ENCODE measurements around the gene PARD3B.

DNA sequence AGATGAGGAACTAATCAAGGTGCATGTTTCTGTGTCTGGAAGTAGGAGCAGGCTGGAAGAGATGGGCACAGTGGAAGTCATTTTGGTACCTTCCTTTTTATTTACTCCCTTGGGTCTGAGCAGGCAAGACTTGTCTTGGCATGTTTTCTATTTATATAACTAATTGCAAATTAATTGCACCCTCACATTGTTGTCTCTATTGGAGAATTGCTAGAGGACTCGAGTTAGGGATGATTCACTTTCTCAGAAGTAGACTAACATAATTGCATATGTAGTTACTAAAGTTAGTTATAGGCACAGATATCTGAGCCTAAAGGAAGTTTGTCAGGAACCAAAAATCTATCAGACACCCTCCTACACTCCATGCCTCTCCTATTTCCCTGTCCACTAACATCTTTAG is 1044.2 kb downstream of the PARD3B start:
- TF ChIP-seq CTCF (conservative IDR thresholded peaks at IDR 0.05; ENCODE audit: low read depth, low read length) (no peak), CEBPB (IDR thresholded peaks at IDR 0.05; ENCODE audit: low read depth, low read length) (no peak), FOS (IDR thresholded peaks at IDR 0.05; ENCODE audit: low read depth, low read length) (no peak), MAFK (IDR thresholded peaks at IDR 0.05; ENCODE audit: low read depth, low read length) (no peak), ELK1 (IDR thresholded peaks at IDR 0.05; ENCODE audit: borderline replicate concordance, low read depth, low read length) (no peak), POLR2A (IDR thresholded peaks at IDR 0.05; ENCODE audit: low read depth, low read length) (no peak), RAD21 (IDR thresholded peaks at IDR 0.05; ENCODE audit: low read length) (no peak), MXI1 (IDR thresholded peaks at IDR 0.05; ENCODE audit: borderline replicate concordance, low read depth, low read length) (no peak), BHLHE40 (IDR thresholded peaks at IDR 0.05; ENCODE audit: low read depth, low read length) (no peak), SMC3 (IDR thresholded peaks at IDR 0.05; ENCODE audit: low read depth, low read length) (no peak), RFX5 (IDR thresholded peaks at IDR 0.05; ENCODE audit: low read depth, low read length) (no peak)
- TF ChIP-seq, protein P1, sequence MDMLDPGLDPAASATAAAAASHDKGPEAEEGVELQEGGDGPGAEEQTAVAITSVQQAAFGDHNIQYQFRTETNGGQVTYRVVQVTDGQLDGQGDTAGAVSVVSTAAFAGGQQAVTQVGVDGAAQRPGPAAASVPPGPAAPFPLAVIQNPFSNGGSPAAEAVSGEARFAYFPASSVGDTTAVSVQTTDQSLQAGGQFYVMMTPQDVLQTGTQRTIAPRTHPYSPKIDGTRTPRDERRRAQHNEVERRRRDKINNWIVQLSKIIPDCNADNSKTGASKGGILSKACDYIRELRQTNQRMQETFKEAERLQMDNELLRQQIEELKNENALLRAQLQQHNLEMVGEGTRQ (IDR thresholded peaks at IDR 0.05; ENCODE audit: low read depth, low read length), result no peak
